Measurements from ENCODE around the gene SLC30A5. TPM values are rescaled to one million over a fixed set of nuclear protein-coding genes. Genes with fewer than 3 reads are reported as not detected.
"Not testable (repeated sequence)": the region's sequence is repeated elsewhere in the genome, so short reads cannot be mapped to it uniquely, and the experiment has no call there.

SLC30A5 gene
- polyA plus RNA-seq (2011; rRNA removed) (45.8 and 47.4 TPM in 2 replicates), polyA minus RNA-seq (2011; rRNA and poly(A)+ RNA removed) (77.4 and 84.7 TPM in 2 replicates)

GRCh38 chr5:69093771-69094482 is at the start of gene SLC30A5:
Gene SLC30A5, plus strand, starts transcription at chr5:69094014. Its CDS starts 242 bp downstream, at chr5:69094256.
- DNase-seq (ENCODE audit: low read depth), result peak; percentile 99
- ChIA-PET POLR2A (interaction anchor here (0.6 to 0.7 kb wide), 2 partner anchors 22 to 39 kb away, joined by 3 to 7 read pairs; no protein-coding TSS in a partner anchor), CTCF (interaction anchor here (0.6 to 1.6 kb wide), 25 partner anchors 8 to 807 kb away, joined by 3 to 28 read pairs (median 4); partner anchors contain the start of genes CCDC125 and CDK7)
- peak within 1 kb of the TSS; percentile 70 for H3K4me3 ChIP-seq (ENCODE audit: low read depth, low read length)
- no peaks in the 10 kb centered on the region for H3K36me3 ChIP-seq (ENCODE audit: control insufficient read depth, insufficient read depth, low read length)
- TF ChIP-seq CTCF (IDR thresholded peaks at IDR 0.05; ENCODE audit: insufficient read depth, low read depth, low read length), result peak; percentile 93
- no peaks in the 10 kb centered on the region for H3K27me3 ChIP-seq (ENCODE audit: control insufficient read depth, insufficient read depth, low read length)

- H3K36me3 ChIP-seq (ENCODE audit: control insufficient read depth, insufficient read depth, low read length); POLR2A ChIA-PET; DNase-seq (ENCODE audit: low read depth); H3K4me3 ChIP-seq (ENCODE audit: low read depth, low read length); H3K27me3 ChIP-seq (ENCODE audit: control insufficient read depth, insufficient read depth, low read length): not testable (repeated sequence)
- CTCF ChIA-PET, result interaction anchor here (0.6 to 1.1 kb wide), 3 partner anchors 48 to 757 kb away, joined by 3 read pairs; partner anchors contain the start of gene SLC30A5
Measured at GRCh38 chr5:69045213-69045612, 48.6 kb upstream of the SLC30A5 start.

- no peak for TF ChIP-seq CTCF (IDR thresholded peaks at IDR 0.05; ENCODE audit: insufficient read depth, low read depth, low read length)
- no peaks in the 10 kb centered on the region for H3K27me3 ChIP-seq (ENCODE audit: control insufficient read depth, insufficient read depth, low read length)
- H3K36me3 ChIP-seq (ENCODE audit: control insufficient read depth, insufficient read depth, low read length), result no peaks in the 10 kb centered on the region
- CTCF ChIA-PET, result interaction anchor here (0.8 to 1.1 kb wide), 2 partner anchors 24 to 47 kb away, joined by 3 read pairs; partner anchors contain the start of gene SLC30A5
- H3K4me3 ChIP-seq (ENCODE audit: low read depth, low read length), result no peak overlapping the region
- POLR2A ChIA-PET, result interaction anchor here (0.6 kb wide), 1 partner anchor 1660 kb away, joined by 3 read pairs; no protein-coding TSS in a partner anchor
- no peak for DNase-seq (ENCODE audit: low read depth)
Measured at GRCh38 chr5:69046375-69046957, 47.3 kb upstream of the SLC30A5 start.

- DNase-seq (ENCODE audit: low read depth), result no peak
- no peaks in the 10 kb centered on the region for H3K27me3 ChIP-seq (ENCODE audit: control insufficient read depth, insufficient read depth, low read length)
- CTCF ChIA-PET, result interaction anchor here (0.6 to 1.7 kb wide), 2 partner anchors 777 to 808 kb away, joined by 4 read pairs; no protein-coding TSS in a partner anchor
- H3K4me3 ChIP-seq (ENCODE audit: low read depth, low read length), result no peak overlapping the region
- TF ChIP-seq CTCF (IDR thresholded peaks at IDR 0.05; ENCODE audit: insufficient read depth, low read depth, low read length), result peak; percentile 52
- no peaks in the 10 kb centered on the region for H3K36me3 ChIP-seq (ENCODE audit: control insufficient read depth, insufficient read depth, low read length)
- POLR2A ChIA-PET, result no interaction called here
Measured at GRCh38 chr5:69048230-69048629, 45.6 kb upstream of the SLC30A5 start.

GRCh38 chr5:69049151-69049550 is 44.7 kb upstream of the SLC30A5 start:
- Histone ChIP-seq H3K27me3 (ENCODE audit: control insufficient read depth, insufficient read depth, low read length) (no peaks in the 10 kb centered on the region), H3K4me3 (ENCODE audit: low read depth, low read length) (no peak overlapping the region), H3K36me3 (ENCODE audit: control insufficient read depth, insufficient read depth, low read length) (no peaks in the 10 kb centered on the region)
- POLR2A ChIA-PET, result no interaction called here
- CTCF ChIA-PET, result interaction anchor here (1.7 kb wide), 2 partner anchors 44 to 778 kb away, joined by 4 to 8 read pairs; partner anchors contain the start of gene SLC30A5
- TF ChIP-seq CTCF (IDR thresholded peaks at IDR 0.05; ENCODE audit: insufficient read depth, low read depth, low read length), result no peak
- no peak for DNase-seq (ENCODE audit: low read depth)

Measured in BJ (cell line).